OCI-LY7 (cell line): Measurements from ENCODE around the gene IL22RA2. TPM values are rescaled to one million over a fixed set of nuclear protein-coding genes. Genes with fewer than 3 reads are reported as not detected.

ENCODE experiments used
- BruUV-seq: library from RNA; stranded (reverse); fragments of 400-500 nt; replicated peaks from 2 replicates; lab custom pipeline; 2021; lab: Mats Ljungman, UMichigan
- CTCF ChIA-PET: fragments of 300-600 bp; sonication (Branson Sonifier 250); formaldehyde crosslinking; loops from one replicate; lab custom pipeline; 2022; ENCODE audit warnings: antibody characterized with exemption; ENCODE audit not compliant: unreplicated experiment; lab: Charles Lee
- POLR2A ChIA-PET: fragments of 300-600 bp; sonication (Branson Sonifier 250); formaldehyde crosslinking; loops from one replicate; lab custom pipeline; 2022; ENCODE audit warnings: antibody characterized with exemption; lab: Charles Lee
- DNase-seq: peaks from one replicate; pipeline ENCODE4 v3.0.0-alpha.2; 2015; ENCODE audit warnings: low spot score
- H2AFZ ChIP-seq: fragments of 200-600 bp; sonication (generic), shearing (Covaris generic); 2 replicates; pipeline ENCODE4 v1.6.1; 2014; ENCODE audit warnings: mild to moderate bottlenecking, antibody characterized with exemption, low read length, moderate library complexity
- H3K27ac ChIP-seq: fragments of 200-600 bp; sonication (generic); 2 replicates; pipeline ENCODE4 v1.5.1; 2014; ENCODE audit warnings: mixed run types, low read depth, mild to moderate bottlenecking, moderate library complexity, low read length, inconsistent platforms; ENCODE audit not compliant: poor library complexity, severe bottlenecking
- H3K36me3 ChIP-seq: fragments of 200-600 bp; sonication (generic); 2 replicates; pipeline ENCODE4 v1.6.1; 2014; ENCODE audit warnings: mild to moderate bottlenecking, antibody characterized with exemption, low read length, moderate library complexity, mixed read lengths; ENCODE audit not compliant: insufficient read depth
- H3K4me1 ChIP-seq: fragments of 200-600 bp; sonication (generic); 2 replicates; pipeline ENCODE4 v1.5.1; 2014; ENCODE audit warnings: mild to moderate bottlenecking, low read length; ENCODE audit not compliant: insufficient read depth, poor library complexity, severe bottlenecking
- H3K4me2 ChIP-seq: fragments of 200-600 bp; sonication (generic); 2 replicates; pipeline ENCODE4 v1.6.1; 2014; ENCODE audit warnings: mild to moderate bottlenecking, low read length
- H3K4me3 ChIP-seq: fragments of 200-600 bp; sonication (generic); 2 replicates; pipeline ENCODE4 v1.5.1; 2014; ENCODE audit warnings: mild to moderate bottlenecking, low read depth, low read length; ENCODE audit not compliant: poor library complexity, severe bottlenecking
- H3K79me2 ChIP-seq: fragments of 200-600 bp; sonication (generic); 2 replicates; pipeline ENCODE4 v1.6.1; 2016; ENCODE audit warnings: low read depth, mild to moderate bottlenecking, low read length, moderate library complexity, mixed read lengths; ENCODE audit not compliant: insufficient read depth
- H3K9me2 ChIP-seq: fragments of 200-600 bp; sonication (generic); 2 replicates; pipeline ENCODE4 v1.6.1; 2016; ENCODE audit warnings: mild to moderate bottlenecking, low read length, mixed read lengths; ENCODE audit not compliant: insufficient read depth
- H3K9me3 ChIP-seq: fragments of 200-600 bp; sonication (generic); 2 replicates; pipeline ENCODE4 v1.6.1; 2014; ENCODE audit warnings: mild to moderate bottlenecking, mixed run types, low read length, mixed read lengths
- H4K20me1 ChIP-seq: fragments of 200-600 bp; sonication (generic); 2 replicates; pipeline ENCODE4 v1.6.1; 2014; ENCODE audit warnings: mild to moderate bottlenecking, antibody characterized with exemption, low read length, moderate library complexity, mixed read lengths; ENCODE audit not compliant: insufficient read depth
- EZH2phosphoT487 ChIP-seq: fragments of 200-600 bp; sonication (generic); IDR thresholded peaks from 2 replicates; pipeline ENCODE4 v1.6.1; 2018; ENCODE audit warnings: low read depth, borderline replicate concordance, mild to moderate bottlenecking, mixed run types, antibody characterized with exemption, low read length, moderate library complexity, mixed read lengths
- intact Hi-C: fragments of 100-400 bp; cut with micrococcal nuclease; formaldehyde crosslinking; loops from one replicate; pipeline ENCODE4 v1.10.0; 2022; ENCODE audit not compliant: unreplicated experiment
- total RNA-seq, 2 experiments: library from RNA; depleted of rRNA in 1 of 2; stranded (reverse); fragments of >200 nt in 1 of 2; shearing (Covaris generic) in 1 of 2; gene quantifications; 2 replicates each; pipeline ENCODE4 v1.2.3, GENCODE V29; 2014 to 2022
- TF ChIP-seq, protein P1 (sequence below): fragments of 200-600 bp; sonication (generic); conservative IDR thresholded peaks from 2 replicates; pipeline ENCODE4 v1.5.1; 2014; ENCODE audit warnings: mild to moderate bottlenecking, antibody characterized with exemption, low read length, moderate library complexity, mixed read lengths

IL22RA2 gene
- total RNA-seq, 2 experiments from 2014 or later = not detected

- Histone ChIP-seq H3K79me2 (no peaks in the 10 kb centered on the region), H3K4me2 (no peak overlapping the region), H3K9me2 (no peaks in the 10 kb centered on the region), H3K4me1 (no peaks in the 10 kb centered on the region), H4K20me1 (no peaks in the 10 kb centered on the region), H2AFZ (no peak overlapping the region), H3K36me3 (no peaks in the 10 kb centered on the region), H3K4me3 (no peak overlapping the region), H3K9me3 (peaks cover 25% of the 10 kb centered on the region), H3K27ac (no peak overlapping the region)
- no peak for DNase-seq
- no peak for TF ChIP-seq EZH2phosphoT487
- TF ChIP-seq, protein P1, sequence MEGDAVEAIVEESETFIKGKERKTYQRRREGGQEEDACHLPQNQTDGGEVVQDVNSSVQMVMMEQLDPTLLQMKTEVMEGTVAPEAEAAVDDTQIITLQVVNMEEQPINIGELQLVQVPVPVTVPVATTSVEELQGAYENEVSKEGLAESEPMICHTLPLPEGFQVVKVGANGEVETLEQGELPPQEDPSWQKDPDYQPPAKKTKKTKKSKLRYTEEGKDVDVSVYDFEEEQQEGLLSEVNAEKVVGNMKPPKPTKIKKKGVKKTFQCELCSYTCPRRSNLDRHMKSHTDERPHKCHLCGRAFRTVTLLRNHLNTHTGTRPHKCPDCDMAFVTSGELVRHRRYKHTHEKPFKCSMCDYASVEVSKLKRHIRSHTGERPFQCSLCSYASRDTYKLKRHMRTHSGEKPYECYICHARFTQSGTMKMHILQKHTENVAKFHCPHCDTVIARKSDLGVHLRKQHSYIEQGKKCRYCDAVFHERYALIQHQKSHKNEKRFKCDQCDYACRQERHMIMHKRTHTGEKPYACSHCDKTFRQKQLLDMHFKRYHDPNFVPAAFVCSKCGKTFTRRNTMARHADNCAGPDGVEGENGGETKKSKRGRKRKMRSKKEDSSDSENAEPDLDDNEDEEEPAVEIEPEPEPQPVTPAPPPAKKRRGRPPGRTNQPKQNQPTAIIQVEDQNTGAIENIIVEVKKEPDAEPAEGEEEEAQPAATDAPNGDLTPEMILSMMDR = no peak
- CTCF ChIA-PET = no interaction called here
- POLR2A ChIA-PET = interaction anchor here (0.9 to 1.3 kb wide), 2 partner anchors 11 to 18 kb away, joined by 4 to 7 read pairs; no protein-coding TSS in a partner anchor
- intact Hi-C loops = no loop called here
- no TSS peak for BruUV-seq
Measured at GRCh38 chr6:137177611-137178010, 4.2 kb upstream of the IL22RA2 start.

DNA sequence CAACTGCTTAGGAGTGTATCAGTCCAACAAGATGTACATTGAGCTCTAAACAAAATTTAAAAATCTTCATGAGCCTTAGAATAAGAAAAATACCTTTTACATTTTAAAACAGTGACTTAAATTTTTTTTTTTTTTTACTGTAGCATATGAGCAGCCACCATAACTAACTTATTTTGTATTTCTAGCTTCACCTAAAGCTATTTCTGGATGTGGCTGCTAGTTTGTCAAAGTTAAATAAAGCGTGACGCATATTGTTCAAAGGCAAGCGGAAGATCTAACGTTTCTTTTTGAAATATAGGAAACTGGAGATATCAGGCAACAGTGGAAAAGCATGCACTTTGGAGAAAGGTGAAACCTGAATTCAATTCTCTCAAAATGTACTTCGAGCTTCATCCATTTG lies 3.3 kb upstream of the IL22RA2 start:
- Histone ChIP-seq H3K4me1 (no peaks in the 10 kb centered on the region), H3K9me2 (no peaks in the 10 kb centered on the region), H3K4me2 (no peak overlapping the region), H3K79me2 (no peaks in the 10 kb centered on the region), H3K9me3 (peaks cover 16% of the 10 kb centered on the region), H4K20me1 (no peaks in the 10 kb centered on the region), H3K36me3 (no peaks in the 10 kb centered on the region), H3K4me3 (no peak overlapping the region), H3K27ac (no peak overlapping the region), H2AFZ (no peak overlapping the region)
- BruUV-seq = no TSS peak
- intact Hi-C loops = no loop called here
- DNase-seq = no peak
- CTCF ChIA-PET = no interaction called here
- POLR2A ChIA-PET = interaction anchor here (0.5 to 1.3 kb wide), 7 partner anchors 10 to 1913 kb away, joined by 3 to 7 read pairs (median 3); no protein-coding TSS in a partner anchor
- TF ChIP-seq EZH2phosphoT487 = no peak
- TF ChIP-seq, protein P1 = no peak

GRCh38 chr6:137175868-137176245 lies 2.4 kb upstream of the IL22RA2 start:
- intact Hi-C loops = no loop called here
- Histone ChIP-seq H3K4me2 (no peak overlapping the region), H4K20me1 (no peaks in the 10 kb centered on the region), H3K27ac (no peak overlapping the region), H3K4me3 (no peak overlapping the region), H3K79me2 (no peaks in the 10 kb centered on the region), H3K9me3 (0 out of 2 replicates have a peak, but pooled peaks cover 7% of the 10 kb centered on the region), H3K4me1 (no peaks in the 10 kb centered on the region), H2AFZ (no peak overlapping the region), H3K9me2 (no peaks in the 10 kb centered on the region), H3K36me3 (no peaks in the 10 kb centered on the region)
- no TSS peak for BruUV-seq
- DNase-seq = no peak
- ChIA-PET CTCF (no interaction called here), POLR2A (interaction anchor here (0.8 kb wide), 1 partner anchor 14 kb away, joined by 3 read pairs; no protein-coding TSS in a partner anchor)
- TF ChIP-seq EZH2phosphoT487 = no peak
- TF ChIP-seq, protein P1 = no peak
